DND-41 (cell line): ENCODE data around the gene ACAD11.

Source experiments
- EZH2 ChIP-seq: IDR thresholded peaks from 3 replicates; pipeline ENCODE4 v1.6.1; 2012; ENCODE audit warnings: borderline replicate concordance, low read depth, mild to moderate bottlenecking, moderate library complexity, low read length, inconsistent platforms; ENCODE audit not compliant: severe bottlenecking
- TF ChIP-seq, protein P1 (sequence below): IDR thresholded peaks from 2 replicates; pipeline ENCODE4 v1.5.1; 2012; ENCODE audit warnings: borderline replicate concordance, low read length, moderate library complexity, mild to moderate bottlenecking; ENCODE audit not compliant: poor library complexity, severe bottlenecking; ENCODE audit errors: extremely low read depth

DNA sequence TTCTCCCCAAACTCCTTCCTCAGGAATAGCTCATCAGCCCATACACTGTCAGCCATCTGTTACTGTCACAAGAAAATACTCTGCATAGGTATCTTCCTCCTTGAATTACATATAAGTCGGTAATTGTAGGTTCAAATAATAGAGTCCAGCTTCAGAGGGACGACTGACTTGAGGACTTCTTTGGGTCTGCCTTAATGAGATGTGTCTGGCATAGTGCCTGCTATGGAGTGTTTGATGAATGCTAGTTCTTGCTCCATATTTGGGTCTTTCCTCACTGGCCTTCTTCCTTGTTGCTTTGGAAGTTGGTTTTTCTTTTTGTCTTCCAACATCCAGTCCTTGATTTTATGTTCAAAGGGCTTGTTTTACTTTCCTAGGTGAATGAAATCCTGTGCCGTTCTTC is 129.0 kb downstream of the ACAD11 start:
- TF ChIP-seq, protein P1, sequence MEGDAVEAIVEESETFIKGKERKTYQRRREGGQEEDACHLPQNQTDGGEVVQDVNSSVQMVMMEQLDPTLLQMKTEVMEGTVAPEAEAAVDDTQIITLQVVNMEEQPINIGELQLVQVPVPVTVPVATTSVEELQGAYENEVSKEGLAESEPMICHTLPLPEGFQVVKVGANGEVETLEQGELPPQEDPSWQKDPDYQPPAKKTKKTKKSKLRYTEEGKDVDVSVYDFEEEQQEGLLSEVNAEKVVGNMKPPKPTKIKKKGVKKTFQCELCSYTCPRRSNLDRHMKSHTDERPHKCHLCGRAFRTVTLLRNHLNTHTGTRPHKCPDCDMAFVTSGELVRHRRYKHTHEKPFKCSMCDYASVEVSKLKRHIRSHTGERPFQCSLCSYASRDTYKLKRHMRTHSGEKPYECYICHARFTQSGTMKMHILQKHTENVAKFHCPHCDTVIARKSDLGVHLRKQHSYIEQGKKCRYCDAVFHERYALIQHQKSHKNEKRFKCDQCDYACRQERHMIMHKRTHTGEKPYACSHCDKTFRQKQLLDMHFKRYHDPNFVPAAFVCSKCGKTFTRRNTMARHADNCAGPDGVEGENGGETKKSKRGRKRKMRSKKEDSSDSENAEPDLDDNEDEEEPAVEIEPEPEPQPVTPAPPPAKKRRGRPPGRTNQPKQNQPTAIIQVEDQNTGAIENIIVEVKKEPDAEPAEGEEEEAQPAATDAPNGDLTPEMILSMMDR = no peak
- TF ChIP-seq EZH2 = no peak
